Medulla oblongata (tissue), 1 donor: ENCODE measurements around the gene LAYN.

Experiments used
- DNase-seq: peaks from one replicate; pipeline ENCODE4 v3.0.0-alpha.2; 2015; ENCODE audit errors: extremely low spot score

The LAYN gene

GRCh38 chr11:111540114-111540936 lies at the start of gene LAYN:
Gene LAYN (plus strand): TSS chr11:111540720. CDS start chr11:111540844, 124 bp downstream.
- peak; percentile 62 for DNase-seq

- DNase-seq = no peak
Measured at GRCh38 chr11:111494040-111494439, 46.5 kb upstream of the LAYN start.

DNA sequence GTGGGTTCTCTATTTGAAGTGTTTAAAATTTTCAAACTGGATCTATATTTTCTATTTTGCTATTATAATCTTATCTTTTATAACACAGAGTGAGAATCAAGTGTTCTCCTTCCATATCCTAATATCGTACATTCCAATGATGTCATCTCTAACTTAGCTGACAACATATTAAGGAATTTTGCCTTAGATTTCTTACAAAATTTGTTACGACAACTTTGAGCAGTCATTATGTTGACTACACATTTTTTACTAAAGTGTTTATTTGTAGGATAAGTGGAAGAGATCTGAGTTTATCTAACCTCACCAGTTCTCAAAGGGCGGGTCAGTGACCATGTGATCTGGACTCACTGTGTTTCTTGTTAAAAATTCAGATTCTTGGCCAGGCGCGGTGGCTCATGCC lies 41.0 kb upstream of the LAYN start:
- no peak for DNase-seq

DNA sequence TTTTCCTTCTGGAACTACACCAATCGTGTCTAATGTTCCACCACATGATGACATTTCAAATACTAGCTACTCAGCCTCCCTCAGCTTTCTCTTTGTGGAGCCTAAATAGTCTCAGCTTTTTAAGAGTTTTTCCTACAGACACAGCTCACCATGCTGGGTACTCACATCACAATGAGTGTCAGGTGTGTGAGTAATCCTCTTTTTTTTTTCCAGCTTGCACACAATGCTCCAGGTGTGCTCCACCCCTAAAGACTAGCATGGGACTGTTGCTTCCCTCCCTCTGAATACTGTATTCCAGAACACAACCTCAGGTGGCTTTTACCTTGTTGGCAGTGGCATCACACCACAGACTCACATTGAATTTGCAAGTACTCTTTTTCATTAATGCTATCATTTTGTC lies 40.0 kb upstream of the LAYN start:
- no peak for DNase-seq

GRCh38 chr11:111502611-111503010 lies 37.9 kb upstream of the LAYN start:
- DNase-seq = no peak

DNA sequence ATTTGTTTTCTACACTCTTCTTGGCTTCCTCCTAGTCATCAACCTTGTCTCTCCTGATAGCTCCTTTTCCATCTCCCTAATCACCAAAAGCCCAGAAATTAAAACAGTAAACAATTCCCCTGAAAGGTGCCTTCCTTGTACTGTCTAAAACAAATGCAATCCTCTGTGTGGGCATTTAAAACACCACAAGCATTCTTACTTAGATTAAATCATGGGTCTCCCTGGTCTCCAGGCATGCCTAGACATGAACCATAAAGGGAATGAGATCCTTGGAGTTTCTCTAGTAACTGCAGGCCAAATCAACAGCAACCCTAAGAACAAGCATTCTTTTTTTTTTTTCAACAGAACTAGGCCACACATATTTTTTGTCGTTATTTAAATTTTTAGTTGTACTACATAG lies 30.2 kb upstream of the LAYN start:
- DNase-seq = no peak

- DNase-seq = no peak
Measured at GRCh38 chr11:111512296-111513239, 28.0 kb upstream of the LAYN start, which contains the start of gene BTG4. Gene BTG4 (minus strand): TSS chr11:111512386. CDS start chr11:111498776, 13,610 bp downstream.

DNA sequence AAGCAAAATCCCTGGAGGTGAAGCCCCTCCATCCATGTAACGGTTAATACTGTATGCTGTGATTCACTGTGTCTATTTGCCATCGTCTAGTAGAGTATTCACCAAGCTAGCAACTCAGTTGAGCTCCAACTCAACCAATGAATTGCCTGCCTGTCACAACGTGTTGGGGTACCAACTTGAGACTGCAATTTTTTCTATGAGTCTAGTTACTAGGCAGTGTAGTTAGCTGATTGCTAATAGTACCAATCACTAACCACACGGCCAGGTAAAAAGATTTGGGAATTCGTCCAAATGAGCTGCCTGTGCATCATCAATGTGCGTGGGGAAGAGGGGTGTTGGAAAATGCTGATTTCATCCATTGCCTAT lies 27.3 kb upstream of the LAYN start:
- no peak for DNase-seq

DNA sequence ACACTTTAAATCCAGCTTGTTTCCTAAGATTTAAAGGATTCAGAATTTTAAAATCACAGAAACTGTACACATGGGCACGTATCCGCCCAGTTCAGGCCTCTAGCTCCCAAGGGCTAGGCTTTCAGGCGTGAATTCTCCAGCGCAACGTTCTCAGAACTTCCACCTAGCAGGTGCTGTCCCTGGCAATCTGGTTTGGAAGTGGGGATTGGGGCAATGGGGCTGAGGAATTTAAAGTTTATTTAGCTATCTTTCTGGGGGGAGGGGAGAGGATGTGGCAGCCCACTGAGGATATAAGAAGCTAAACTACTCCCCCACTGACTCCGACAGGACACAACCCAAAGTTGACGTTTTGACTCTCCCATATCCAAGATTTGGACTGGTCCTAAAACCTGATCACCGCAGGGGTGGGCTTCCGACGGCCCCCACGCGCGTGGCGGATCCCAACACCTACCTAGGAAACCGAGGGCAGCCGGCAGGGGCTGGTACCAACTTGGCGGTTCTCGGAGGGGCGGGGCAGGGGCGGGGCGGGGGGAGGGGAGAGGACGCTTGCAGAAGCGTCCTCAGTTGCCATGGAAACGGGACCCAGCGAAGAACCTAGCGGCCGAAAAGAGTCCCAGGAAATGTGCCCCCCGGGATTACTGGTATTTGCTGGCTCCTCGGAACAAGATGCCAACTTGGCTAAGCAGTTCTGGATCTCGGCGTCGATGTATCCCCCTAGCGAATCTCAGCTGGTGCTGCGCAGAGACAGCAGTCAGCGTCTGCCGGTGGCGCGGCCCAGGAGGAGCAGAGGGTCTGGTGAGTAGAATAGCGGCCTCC lies 26.1 kb upstream of the LAYN start, which contains the start of gene HOATZ:
Gene HOATZ (plus strand): TSS at position 563 of the 816 bp plus-strand sequence. CDS start 7 bp downstream, at position 570.
- peak; percentile 36 for DNase-seq

GRCh38 chr11:111515591-111515990 lies 24.9 kb upstream of the LAYN start:
- no peak for DNase-seq

DNA sequence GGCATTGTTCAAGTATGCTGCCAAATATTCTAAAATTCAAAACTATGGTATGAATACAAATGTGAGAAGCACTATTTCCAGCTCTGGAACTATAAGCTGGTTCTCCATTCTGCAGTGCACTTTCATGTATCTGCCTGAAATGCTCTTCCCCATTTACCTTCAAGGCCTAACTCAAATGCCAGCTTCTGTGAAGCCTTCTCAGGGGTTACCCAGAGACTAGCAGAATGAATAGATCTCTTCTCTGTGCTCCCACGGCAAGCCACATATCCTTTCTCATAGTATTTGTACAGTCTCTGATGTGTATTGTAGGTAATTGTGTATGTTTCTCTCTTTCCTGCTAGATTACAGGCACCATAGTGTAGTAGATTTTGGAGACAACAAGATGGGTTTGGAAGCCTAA lies 21.9 kb upstream of the LAYN start:
- no peak for DNase-seq

DNA sequence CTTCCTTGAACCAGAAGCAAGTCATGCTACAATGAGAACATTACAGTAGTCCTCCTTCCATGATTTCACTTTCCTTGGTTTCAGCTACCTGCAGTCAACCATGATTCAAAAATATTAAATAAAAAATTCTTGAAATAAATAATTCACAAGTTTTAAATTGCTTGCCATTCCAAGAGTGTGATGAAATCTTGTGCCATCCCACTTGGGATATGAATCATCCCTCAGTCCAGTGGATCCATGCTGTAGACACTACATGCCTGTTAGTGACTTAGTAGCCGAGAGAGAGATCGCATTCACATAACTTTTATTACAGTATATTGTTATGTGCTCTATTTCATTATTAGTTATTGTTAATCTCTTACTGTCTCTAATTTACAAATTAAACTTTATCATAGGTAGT lies 20.0 kb upstream of the LAYN start:
- no peak for DNase-seq

DNA sequence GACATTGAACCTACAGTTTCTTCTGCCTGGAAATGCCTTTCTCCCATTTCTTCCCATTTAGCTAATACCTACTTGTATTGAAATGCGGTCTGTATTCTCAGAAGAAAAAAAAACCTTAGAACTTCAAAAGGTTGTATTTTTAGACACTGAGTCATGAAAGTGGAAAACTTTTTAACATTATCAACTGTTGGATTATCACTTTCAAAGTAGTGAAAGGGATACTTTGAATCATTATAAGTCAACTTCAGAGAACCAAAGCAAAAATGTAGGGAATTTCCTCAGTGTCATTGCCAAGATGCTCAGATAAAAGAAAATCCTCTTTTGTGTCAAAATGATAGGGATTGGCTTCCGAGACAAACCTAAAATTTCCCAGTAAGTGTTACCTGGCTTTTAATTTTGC lies 19.4 kb upstream of the LAYN start:
- DNase-seq = no peak

DNA sequence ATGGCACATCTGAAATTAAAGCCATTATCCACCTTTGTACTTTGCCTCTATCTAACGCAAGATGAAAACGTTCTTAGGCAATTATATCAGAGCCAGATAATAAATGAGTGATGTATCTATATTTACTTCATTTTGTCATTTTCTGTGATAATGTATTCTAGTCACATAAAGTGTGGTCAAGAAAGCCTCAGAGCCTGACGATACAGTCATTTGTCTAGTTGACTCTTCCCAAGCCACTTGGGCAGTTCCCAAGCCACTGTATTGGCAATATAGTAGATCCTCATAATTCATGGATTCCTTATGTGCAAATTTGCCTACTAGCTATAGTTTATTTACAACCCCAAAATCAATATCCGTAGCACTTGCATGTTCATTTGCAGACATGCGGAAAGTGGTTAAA lies 18.1 kb upstream of the LAYN start:
- no peak for DNase-seq

GRCh38 chr11:111523343-111523742 lies 17.2 kb upstream of the LAYN start:
- DNase-seq = no peak

DNA sequence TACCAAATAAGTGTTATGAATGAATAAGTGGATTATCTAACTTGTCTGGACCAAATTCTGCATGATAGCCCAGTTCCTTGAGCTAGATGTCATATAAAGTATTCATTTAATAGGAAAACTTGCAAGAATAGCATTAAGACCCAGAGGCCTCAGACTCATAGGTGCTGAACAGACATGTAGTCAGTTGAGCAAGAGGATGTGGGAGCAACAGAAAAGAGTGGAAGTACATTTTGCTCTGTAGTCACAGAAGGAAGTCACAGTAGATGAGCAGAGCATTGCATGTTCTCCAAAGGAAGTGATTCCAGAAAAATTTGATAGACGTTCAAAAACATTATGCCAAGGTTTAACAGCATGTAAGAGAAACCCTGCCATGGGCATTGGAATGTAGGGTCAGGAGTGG lies 16.5 kb upstream of the LAYN start:
- DNase-seq = no peak

DNA sequence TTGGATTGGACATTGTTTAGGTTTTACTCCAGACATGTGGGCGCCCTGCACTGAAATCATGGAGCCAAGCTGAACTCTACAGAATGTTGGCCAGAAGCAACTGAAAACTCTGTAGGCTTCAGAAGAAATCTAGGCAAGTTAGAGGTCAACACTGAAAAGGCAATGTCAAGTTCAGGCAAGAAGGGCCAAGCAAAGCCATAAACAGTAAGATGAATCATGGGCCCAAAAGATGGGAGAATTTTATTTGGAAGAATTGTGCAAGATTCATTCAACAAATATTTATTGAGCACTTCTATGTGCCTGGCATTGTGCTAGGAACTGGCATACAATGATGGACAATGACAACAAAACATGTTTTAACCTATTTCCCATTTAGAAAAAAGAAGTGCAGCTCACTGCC lies 15.1 kb upstream of the LAYN start:
- DNase-seq = no peak

GRCh38 chr11:111526501-111526900 lies 14.0 kb upstream of the LAYN start:
- no peak for DNase-seq

DNA sequence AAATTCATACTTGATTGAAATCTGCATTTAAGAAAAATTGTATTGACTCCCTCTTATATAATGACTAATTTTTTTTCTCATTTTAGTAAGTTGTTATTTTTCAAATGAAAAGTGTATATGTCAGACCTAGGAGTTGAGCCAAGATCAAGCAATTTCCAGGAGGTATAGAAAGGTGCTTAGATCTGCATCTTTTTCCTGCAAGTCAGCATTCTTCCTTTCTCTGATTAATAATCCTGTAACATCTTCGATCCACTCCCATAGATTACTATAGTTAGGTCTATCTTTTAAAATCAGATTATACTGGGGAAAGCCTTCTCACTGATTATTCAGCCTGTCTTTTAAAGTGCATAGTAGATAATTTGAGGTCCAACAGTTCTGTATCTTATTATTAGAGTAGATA lies 13.2 kb upstream of the LAYN start:
- no peak for DNase-seq

GRCh38 chr11:111528557-111528956 lies 12.0 kb upstream of the LAYN start:
- DNase-seq = no peak

GRCh38 chr11:111530091-111530490 lies 10.4 kb upstream of the LAYN start:
- no peak for DNase-seq

GRCh38 chr11:111531136-111531535 lies 9.4 kb upstream of the LAYN start:
- DNase-seq = peak; percentile 61
